Inflammatory macrophage (primary cell): Measurements from ENCODE around the gene SLC6A2.

Experiments
- DNase-seq, 2 donors: peaks; one replicate each; pipeline ENCODE4 v3.0.0-alpha.2; 2020 to 2022

The SLC6A2 gene

DNA sequence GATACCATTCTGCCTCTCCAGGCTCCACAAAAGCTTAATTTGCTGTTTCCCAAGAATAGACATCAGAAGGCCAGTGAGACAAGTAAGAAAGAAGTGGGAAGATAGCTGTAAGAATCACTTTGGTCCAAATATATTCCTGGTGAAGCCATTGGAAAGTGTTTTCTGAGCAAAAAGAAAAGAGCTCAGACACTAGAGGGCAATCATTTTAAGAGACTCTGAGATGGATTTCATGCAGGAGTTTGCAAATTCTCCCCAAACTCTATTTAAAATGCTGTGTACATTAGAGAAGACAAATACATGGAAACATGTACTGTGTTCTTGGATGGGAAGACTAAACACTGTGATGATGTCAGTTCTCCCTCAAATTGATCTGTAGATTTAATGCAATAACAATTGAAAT, 8.0 kb upstream of the SLC6A2 start:
- no peak for DNase-seq

DNA sequence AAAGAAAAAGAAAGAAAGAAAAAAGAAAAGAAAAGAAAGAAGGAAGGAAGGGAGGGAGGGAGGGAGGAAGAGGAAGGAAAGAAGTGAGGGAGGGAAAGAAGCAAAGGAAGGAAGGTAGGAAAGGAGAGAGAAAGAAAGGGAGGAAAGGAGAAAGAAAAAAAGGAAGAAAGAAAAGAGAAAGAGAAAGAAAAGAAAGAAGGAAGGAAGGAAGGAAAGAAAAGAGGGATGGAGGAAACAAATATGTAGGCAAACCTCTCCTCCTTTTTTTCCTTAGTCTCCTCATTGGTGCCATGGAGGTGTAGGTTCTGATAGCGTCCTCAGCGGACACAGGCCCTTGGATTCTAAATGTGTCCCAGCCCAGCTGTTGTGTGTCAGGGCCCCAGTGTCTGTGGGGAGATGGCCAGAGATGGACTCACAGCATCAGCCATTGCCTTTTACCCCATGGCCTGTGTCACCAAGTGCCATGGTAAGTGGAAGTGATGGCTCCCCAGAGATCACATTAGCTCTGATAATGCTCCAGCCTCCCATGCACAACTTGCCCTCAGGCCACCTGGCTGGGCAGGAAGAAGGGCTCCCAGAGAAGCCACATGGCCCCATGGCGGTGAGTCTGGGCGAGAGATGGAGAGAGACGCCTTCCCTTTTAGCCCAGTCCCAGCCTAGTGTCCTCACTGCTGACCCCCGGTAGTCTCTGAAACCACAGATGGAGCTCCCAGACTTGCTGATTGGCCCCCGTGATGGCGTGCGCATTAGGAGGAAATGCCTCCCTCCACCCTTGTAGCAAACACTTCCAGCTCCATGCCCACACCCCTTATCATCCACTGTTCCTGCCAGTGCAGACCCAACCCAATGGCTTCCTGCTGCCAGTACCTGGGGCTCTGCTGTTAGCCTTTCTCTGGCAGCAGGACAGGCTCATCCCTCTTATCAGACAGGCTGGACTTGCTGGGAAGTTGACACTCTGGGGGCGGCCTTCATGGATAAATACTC, 3.7 kb upstream of the SLC6A2 start:
- no peak for DNase-seq

DNA sequence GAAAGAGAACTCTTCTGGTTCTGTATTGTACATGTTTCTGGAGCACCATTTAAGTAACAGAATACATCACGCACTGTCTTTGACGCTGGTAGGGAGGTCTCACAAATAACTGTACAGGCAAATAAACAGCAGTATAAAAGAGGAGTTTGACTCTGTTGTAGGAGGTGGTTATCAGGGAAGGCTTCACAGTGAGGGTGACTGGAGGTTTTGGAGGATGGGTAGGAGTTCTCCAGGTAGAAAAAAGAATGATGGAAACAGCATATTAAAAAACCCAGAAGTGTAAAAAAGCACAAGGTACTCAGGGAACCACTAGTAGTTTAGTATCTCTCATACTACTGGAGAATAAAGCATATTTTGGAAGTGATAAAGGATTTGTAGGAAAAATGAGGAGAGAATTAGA, 2.7 kb upstream of the SLC6A2 start:
- DNase-seq = no peak

DNA sequence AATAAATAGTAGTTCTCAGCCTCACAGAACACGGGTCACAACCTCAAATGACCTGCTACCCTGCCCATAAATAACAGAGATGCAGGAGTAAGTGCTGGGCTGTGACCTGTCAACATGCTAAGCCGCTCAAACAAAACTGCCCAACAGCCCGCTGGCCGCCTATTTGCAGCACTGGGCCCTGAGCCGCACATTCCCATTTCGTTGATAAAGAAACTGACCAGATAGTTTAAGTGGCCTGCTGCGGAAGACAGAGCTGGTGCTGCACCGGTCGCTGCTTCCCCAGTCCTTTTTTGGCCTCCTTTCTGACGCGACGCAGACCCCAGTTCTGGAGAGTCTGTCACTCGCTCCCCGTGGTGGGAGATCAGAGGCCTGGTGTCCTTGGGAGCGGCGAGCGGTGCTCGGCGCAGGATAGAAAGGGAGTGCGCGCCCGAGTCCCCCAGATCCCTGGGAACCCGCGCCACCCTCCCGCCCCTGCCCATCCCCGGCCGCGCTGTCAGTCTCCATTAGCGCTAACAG, 349 bp upstream of the SLC6A2 start:
- no peak for DNase-seq

DNA sequence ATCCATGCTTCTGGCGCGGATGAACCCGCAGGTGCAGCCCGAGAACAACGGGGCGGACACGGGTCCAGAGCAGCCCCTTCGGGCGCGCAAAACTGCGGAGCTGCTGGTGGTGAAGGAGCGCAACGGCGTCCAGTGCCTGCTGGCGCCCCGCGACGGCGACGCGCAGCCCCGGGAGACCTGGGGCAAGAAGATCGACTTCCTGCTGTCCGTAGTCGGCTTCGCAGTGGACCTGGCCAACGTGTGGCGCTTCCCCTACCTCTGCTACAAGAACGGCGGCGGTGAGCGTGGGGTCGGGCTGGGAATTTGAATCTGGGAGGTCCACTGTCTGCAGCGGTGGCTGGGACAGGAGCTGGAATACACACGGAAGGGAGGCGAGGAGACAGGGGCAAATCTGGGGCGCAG, 904 bp downstream of the SLC6A2 start:
- DNase-seq = no peak

DNA sequence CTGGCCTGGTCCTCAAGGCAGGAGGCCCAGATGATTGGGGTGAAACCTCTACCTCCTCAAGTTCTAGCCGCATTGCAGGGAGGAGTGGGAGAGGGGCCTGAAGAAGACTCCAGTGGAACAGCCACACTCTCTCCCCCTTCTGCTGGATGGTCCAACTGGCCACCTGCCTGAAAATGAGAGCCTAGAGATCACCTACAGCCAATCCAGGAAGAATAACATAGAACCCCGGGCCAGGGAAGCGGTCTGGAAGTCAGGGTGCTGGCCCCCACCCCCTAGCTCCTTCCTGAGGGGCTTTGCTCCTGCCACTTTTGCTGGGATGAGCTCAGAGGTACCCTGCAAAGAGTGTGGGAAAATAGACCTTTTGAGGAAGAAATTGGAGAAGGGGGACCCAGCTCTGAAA, 1.8 kb downstream of the SLC6A2 start:
- DNase-seq = no peak

DNA sequence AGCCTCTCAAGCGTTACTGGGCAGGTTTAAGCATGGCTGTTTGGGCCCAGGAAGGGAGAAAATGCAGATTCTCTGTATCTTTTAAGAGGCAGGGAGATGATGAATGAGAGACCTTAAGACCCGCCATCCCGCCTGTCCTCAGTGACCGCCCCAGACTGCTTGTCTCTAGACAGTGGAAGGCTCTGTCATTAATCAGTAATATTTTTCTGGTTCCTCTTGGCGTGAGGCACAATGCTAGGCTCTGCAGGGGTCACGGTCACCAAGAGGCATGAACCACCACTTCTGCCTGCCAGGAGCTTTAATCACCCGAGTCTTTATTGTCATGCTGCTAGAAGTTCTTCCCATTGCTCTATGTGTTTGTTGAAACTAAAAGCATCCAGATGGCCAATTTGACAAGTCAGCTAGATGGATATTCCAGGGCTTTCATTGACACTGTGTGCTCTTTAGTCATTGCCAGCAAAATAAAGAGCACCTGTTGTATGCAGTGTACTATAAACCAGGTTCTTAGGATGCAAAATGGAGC, 3.2 kb downstream of the SLC6A2 start:
- DNase-seq = no peak

DNA sequence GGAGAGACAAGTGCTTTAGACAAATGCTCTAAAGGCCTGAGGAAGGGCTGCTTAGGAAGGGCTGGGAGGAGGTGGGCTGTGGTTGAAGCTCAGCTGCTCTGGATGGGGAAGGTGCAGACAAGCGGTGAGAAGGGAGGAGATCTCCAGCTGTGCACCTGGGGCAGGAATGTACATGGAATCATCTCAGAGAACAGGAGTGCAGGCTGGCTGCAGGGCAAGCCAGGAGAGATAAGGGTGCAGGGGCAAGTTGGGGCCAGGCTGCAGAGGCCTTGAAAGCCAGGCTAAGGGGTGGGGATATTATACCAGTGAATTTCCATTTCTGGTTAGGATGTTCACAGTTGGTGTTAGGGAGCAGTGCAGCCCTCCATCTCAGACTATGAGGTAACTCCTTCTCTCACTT, 4.2 kb downstream of the SLC6A2 start:
- no peak for DNase-seq

DNA sequence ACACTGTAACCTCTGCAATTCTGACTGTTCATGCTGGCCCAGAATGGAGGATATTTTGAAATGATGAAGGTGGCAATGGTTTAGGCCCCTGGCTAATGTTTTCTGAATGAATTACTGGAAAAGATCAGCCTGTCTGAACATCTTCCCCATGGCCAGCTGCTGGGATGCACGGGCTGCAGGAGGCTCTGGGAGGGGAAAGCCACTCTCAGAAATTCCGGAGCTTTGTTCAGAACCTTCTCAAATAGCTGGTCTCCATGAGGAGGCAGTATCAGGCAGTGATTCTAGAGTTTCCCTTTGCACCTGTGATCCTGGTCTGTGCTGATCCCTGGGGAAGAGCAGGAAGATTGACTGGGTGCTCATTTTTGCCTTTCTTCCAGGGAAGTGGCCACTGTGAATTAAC, 5.0 kb downstream of the SLC6A2 start:
- DNase-seq = no peak

DNA sequence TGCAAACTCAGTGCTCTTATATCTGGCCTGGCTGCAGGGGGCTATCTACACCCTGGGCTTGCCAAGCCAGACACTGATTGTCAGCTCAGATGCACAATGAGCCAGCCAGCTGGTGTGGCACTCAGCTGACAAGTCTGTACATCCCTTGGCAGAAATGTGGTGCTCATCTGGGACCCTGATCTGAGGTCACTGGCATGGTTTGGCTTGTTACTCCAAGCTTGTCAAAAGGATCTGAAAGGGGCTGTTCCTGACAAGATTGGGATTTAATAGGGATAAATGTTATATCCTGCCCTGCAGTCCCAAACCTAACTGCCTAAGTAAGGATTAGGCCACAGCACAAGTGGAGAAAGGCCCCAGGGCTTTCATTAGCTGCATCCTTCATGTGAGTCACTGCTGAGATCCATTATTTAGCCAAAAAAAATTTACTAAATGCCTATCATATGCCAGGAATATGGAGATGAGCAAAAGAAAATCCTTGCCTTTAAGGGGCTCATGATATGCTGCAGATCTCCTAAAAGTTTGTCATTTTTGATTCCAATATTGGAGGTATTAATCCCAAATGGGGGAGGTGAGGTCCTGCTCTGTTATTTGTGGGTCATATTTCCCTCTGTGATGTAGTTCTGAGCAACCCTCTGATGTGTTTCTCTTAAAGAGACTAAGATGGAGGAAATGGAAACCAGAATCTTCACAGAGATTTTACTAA, 6.3 kb downstream of the SLC6A2 start:
- no peak for DNase-seq

DNA sequence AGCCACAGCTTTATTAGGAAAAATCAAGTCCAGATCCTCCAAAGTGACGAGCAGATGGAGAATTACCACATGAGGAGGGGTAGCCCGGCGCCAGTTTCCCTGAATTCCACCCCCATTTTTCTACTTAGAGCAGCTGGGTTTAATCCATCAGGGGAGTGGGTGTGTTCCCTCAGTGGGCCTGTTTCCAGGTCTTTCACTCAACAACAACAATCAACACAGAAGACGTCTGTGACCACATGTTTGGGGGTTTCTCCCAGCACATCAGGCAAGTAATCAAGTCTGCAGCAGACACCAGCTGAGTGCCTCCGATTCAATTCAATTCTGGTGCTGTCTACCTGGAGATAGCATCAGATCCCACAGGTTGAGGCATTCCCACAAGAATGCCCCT, 6.8 kb downstream of the SLC6A2 start:
- DNase-seq = no peak

DNA sequence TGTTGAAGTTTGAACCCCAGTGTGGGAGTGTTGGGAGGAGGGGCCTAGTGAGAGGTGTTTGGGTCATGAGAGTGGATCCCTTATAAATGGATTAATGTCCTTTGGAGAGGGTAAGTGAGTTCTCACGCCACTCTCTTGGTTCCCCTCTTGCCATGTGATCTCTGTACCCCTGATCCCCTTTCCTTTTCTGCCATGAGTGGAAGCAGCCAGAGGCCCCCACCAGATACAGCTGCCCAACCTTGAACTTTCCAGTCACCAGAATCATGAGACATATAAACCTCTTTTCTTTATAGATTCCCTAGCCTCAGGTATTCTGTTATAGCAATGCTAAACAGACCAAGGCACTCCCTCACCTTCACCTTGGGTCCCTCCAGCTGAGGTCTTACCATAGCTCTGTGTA, 7.4 kb downstream of the SLC6A2 start:
- DNase-seq = no peak

DNA sequence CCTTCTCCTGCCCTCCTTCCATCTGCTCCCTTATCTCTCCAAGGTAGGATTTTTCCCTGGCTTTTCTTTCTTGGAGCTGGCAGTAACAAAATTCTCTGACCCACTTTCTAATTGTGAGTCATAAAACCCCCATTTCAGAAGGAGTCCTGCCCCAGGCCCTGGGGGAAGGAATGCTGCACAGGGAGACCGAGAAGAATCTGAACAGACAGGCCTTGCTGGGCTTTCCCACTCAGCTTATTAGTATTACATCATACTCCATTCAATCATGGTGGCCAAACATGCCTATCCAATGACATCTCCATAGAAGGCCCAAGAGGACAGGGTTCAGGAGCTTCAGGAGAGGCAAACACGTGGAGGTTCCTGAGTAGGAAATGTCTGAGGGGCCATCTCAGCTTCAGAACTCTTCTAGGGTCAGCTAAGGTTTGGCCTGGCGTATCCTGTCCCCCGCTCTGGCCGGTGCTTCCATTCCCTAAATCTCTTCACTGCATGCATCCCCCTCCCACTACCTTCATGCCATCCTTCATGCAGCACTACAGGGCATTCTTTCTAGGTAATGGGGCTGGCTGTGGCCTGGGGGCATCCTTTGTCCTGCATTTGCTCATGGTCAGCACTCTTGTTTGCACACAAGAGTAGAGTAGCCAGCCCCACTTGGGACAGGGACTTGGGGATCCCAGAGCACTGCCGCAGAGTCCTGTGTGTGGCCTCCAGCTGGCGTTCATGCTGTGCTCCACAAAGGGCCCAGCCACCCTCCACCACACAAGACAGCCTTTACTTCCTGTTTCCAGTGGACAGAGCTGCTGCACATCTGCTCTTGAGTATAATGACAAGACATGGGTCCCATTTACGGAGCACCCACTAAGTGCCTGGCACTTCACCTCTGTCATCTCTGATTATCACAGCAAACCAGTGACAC, 8.2 kb downstream of the SLC6A2 start:
- DNase-seq = no peak

DNA sequence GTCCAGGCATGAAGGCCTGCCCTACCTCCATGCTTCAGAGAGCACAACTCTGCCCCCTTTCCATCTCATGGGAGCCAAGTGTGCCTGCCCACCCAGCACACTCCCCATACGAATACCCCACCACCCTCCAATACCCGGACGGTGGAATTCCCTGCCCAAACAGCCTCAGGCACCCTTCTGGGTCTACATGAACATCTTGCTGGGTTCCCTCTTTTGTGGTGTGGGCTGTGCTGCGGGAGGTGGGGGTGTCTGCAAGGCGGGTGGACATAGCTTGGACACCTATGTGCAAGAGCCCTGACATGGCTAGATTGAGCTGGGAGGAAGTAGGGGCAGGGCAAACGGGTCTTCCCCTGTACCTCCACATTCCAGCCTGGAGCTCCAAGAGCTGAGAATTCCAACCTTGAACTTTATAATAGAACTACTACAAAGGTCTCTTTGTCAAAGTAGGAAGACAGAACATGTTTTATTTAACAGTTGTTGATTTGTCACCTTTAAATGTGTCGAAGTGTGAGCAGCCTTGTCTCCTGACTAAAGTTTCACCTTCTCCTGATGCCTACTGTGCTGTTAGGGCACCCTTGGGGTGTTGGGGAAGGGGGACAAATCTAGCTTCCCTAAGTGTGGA, 9.1 kb downstream of the SLC6A2 start:
- no peak for DNase-seq

DNA sequence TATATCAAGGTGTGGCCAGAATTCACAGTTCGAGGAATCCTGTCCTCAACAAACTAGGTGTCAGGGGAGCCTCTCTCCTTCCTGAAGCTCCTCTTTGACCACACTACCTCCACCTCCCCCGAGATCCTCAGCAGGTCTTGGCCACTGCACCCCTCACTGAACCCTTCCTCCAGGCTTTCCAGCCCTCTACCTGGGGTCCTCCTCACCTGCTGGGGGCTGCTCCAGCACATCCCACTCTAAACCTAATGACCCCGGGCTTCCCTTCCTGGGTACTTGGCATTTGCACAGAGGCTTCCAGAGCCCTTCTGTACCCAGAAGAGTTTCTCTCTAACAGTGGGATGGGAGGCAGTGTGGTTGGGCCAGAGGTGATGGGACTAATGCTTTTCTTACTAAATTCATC, 9.7 kb downstream of the SLC6A2 start:
- DNase-seq = no peak

DNA sequence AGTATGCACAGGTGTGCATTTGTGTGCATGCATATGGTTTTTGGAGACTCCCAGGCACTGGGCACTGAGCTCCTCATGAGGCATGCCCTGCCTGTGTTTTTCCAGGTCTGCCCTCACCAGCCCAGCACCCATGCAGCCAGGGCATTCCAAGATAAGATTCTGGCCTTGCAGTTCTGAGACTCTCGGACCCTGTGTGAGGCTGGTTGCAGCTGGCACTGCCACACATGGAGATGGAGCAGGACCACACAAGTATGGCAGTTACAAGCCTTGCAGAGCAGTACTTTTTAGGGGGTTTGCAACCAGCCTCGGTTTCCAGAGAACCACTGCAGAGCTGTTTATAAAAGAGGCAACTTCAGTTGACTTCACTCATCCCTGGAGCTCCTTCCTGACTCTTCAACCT, 10.2 kb downstream of the SLC6A2 start:
- no peak for DNase-seq

DNA sequence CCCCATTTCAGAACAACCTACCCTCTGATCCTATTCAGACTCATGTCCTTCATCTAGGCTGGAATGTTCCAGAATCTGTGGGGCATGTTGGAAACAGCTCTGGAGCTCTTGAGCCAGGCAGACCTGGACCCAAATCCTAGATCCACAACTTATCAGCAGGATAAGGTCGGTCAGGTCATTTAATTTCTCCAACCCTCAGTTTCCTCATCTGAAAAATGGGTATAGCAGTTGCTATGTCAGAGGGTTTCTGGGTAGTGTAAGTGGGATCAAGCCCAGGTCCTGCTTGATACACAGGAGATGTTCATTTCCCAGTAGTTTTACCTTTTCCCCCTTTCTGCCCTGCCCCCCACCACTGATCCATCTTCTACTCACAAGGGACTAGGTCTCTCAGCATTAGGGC, 12.0 kb downstream of the SLC6A2 start:
- DNase-seq = no peak

DNA sequence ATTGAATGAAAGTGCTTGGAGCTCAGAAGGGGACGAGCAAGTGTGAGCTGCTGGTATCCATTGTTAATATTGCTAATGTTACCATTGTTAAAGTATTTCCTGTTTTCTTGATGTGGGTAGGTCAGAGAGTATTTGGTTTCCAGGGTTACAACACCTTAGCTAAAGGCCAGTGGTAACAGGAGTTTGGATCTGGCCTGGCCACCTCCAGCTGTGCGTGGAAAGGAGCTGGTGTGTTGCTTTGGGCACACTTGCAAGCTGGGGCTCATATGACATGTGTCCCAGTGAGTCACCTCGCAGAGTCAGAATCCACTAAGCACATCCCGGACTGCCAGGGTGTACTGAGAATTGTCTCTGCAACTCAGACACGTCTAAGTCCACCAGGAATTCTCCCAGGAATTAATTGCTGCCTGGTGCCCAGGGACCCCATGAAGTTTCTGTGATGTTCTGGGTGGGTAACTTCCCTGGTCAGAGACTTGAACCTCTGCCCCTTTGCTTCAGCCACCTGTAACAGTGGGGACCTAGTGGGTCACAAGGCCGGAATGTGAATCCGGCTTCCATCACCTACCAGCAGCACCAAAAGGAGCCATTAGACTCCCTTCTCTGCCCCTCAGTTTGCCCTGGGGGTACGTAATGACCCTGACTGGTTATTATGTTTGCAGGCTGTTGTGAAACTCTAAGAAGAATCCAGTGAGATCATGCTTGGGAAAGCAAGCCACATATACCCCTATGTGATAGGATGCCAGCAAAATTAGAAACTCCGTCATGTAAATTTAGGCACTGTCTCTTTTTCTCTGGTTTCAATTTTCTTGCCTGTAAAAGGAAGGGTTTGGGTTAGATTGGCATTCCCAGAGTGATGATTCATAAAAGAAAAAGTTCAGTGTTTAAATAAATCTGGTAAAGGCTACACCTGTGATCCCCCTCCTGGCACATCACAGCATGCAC, 12.8 kb downstream of the SLC6A2 start:
- no peak for DNase-seq

DNA sequence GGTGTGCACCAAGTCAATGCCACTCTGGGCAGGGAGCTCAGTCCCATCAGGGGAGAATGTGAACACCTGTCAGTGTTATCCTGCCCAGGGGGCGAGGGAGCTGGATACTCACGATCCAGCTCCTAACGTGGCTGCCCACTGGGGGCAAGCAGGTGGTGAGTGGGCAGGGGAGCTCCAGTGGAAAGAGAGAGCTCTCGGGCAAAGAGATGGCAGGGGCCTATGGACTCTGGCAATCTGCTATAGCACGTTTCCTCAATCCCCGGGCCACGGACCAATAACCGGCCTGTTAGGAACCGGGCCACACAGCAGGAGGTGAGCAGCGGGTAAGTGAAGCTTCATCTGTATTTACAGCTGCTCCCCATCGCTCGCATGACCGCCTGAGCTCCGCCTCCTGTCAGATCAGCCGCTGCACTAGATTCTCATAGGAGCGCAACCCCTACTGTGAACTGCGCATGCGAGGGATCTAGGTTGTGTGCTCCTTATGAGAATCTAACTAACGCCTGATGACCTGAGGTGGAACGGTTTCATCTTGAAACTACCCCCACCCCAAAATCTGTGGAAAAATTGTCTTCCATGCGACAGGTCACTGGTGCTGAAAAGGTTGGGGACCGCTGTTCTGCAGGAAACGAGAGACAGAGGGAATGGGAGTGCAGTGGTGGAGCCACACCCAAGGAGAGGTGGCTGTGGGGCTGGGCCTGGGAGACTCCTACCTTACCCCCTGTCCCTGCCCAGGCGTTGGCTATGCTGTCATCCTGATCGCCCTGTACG, 15.6 kb downstream of the SLC6A2 start:
- DNase-seq = no peak

DNA sequence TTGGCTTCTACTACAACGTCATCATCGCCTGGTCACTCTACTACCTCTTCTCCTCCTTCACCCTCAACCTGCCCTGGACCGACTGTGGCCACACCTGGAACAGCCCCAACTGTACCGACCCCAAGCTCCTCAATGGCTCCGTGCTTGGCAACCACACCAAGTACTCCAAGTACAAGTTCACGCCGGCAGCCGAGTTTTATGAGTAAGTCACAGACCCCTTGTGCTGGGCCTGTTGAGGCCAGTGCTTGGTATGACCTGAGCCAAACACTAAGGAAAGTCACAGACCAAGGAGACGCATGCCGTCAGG, 16.1 kb downstream of the SLC6A2 start:
- DNase-seq = no peak
